ENCODE measurements around the gene RAB40B. TPM values are rescaled to one million over a fixed set of nuclear protein-coding genes. Genes with fewer than 3 reads are reported as not detected.

Gene RAB40B
- total RNA-seq, 1 donor from 2014 or later, result 14.6 TPM

DNA sequence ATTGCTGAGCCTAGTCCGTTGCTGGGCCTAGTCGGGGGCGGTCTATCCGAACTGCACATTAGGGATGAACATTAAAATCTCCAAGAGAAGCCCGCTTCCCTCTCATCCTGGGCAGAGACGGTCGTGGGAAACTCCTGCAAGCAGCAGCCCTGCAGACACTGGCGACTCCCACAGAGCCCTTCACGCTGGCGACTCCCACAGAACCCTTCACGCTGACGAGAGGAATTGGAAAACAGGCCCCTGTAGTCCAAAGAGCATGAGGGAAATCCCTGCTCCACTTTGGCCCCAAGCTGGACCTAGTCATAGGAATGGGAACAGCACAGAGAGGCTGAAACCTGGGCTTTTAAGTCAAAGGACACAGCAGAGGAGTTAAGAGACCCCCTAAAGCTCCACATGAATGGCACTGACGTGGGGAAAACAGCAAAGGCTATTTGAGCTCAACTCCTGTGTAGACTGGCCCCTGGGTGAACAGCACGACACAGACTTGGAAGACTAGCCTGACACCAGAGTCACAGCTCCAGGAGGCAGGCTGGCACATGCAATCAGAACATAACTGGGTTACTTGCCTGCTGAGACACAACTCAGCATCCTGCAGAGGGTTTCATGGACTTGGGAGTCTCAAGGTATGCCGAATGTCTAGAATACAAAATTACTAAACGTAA is 92.4 kb downstream of the RAB40B start:
- peaks cover 11% of the 10 kb centered on the region for H3K36me3 Mint-ChIP-seq (ENCODE audit: unreplicated experiment)
- DNase-seq, result no peak
- no peak overlapping the region for H3K4me3 Mint-ChIP-seq (ENCODE audit: unreplicated experiment)
- TF ChIP-seq, protein P1, sequence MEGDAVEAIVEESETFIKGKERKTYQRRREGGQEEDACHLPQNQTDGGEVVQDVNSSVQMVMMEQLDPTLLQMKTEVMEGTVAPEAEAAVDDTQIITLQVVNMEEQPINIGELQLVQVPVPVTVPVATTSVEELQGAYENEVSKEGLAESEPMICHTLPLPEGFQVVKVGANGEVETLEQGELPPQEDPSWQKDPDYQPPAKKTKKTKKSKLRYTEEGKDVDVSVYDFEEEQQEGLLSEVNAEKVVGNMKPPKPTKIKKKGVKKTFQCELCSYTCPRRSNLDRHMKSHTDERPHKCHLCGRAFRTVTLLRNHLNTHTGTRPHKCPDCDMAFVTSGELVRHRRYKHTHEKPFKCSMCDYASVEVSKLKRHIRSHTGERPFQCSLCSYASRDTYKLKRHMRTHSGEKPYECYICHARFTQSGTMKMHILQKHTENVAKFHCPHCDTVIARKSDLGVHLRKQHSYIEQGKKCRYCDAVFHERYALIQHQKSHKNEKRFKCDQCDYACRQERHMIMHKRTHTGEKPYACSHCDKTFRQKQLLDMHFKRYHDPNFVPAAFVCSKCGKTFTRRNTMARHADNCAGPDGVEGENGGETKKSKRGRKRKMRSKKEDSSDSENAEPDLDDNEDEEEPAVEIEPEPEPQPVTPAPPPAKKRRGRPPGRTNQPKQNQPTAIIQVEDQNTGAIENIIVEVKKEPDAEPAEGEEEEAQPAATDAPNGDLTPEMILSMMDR (IDR thresholded peaks at IDR 0.05; ENCODE audit: partially characterized antibody, unreplicated experiment), result no peak
- peaks cover 13% of the 10 kb centered on the region for H3K9me3 Mint-ChIP-seq (ENCODE audit: unreplicated experiment)
- no peak overlapping the region for H3K27ac Mint-ChIP-seq (ENCODE audit: unreplicated experiment)
- peaks cover 24% of the 10 kb centered on the region for H3K27me3 Mint-ChIP-seq (ENCODE audit: unreplicated experiment)
- peaks cover 23% of the 10 kb centered on the region for H3K4me1 Mint-ChIP-seq (ENCODE audit: low read depth, unreplicated experiment)

Small RNAs within 50 kb of the gene (microRNA-seq; reads per million reads assigned to microRNA genes)
- 1.9 reads per million, percentile 11 among the genes with 10 or more reads in this experiment for gene MIR4525 (ENCODE audit: unreplicated experiment)

Other genes starting within 250 kb of the RAB40B start
- gene CYBC1, start 247.9 kb downstream of the RAB40B start, total RNA-seq (ENCODE audit: unreplicated experiment), result 134 TPM
- 177 TPM for gene NARF, start 240.0 kb downstream of the RAB40B start, total RNA-seq (ENCODE audit: unreplicated experiment)
- gene FOXK2, start 179.0 kb downstream of the RAB40B start, total RNA-seq (ENCODE audit: unreplicated experiment), result 95.7 TPM
- gene WDR45B, start 50.3 kb downstream of the RAB40B start, total RNA-seq (ENCODE audit: unreplicated experiment), result 60.4 TPM
- 28.1 TPM for gene FN3KRP, start 18.0 kb upstream of the RAB40B start, total RNA-seq (ENCODE audit: unreplicated experiment)
- 33.7 TPM for gene FN3K, start 36.9 kb upstream of the RAB40B start, total RNA-seq (ENCODE audit: unreplicated experiment)
- gene TBCD, start 53.4 kb upstream of the RAB40B start, total RNA-seq (ENCODE audit: unreplicated experiment), result 118 TPM
- gene ZNF750, start 141.3 kb upstream of the RAB40B start, total RNA-seq (ENCODE audit: unreplicated experiment), result 1.4 TPM

Measured in glutamatergic neuron (in vitro differentiated cells).